Measurements from ENCODE around the gene ANKRD33B.
"Not testable (repeated sequence)": the region's sequence is repeated elsewhere in the genome, so short reads cannot be mapped to it uniquely, and the experiment has no call there.

ANKRD33B gene

GRCh38 chr5:10559871-10560270 lies 4.0 kb upstream of the ANKRD33B start:
- no peak for DNase-seq

- no peak for DNase-seq
Measured at GRCh38 chr5:10562201-10563109, 1.4 kb upstream of the ANKRD33B start.

GRCh38 chr5:10563110-10563944 lies 543 bp upstream of the ANKRD33B start:
- DNase-seq: peak; percentile 64

DNA sequence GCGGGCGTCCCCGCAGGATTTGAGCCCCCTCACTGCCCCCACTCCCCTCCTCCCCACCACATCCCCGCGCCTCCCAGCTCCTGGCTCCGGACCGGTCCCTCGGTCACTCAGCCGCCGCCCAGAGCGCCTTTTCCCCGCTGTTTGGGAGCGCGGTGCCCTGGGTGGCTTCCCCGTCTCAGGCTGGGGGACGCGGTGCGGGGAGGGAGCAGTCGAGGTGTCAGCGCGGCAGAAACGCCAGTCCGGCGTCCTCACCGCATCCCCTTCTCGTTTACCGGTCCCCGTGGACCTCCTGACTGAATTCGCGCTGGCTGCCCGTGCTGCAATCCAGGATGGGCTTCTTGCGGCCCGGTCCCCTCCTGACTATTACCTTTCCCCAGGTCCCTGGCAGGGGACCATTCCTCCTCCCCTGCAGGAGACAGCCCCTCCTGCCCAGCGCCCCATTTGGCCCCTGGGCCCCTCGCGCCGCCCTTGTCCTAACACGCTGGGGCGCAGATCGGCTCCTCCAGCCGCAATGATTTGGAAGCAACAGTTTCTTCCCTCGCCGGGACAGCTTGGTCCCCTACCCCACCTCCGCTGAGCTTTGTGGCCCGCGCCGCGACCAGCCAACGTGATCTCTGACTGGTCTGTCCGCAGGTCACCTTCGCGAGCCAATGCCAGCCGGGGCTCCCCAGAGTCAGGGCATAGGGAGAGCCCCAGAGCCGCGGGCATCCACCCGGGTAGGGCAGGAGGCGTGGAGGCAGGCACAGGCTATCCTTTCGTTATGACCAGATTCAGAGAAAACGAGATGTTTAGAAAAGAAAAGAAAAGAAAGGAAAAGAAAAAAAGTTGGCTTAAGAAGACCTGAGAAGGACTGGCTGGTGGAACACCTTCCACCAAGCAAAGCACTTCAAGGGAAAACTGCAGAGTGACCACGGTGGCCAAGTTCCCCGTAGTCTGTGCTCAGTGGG lies 1.2 kb downstream of the ANKRD33B start:
- DNase-seq: no peak

DNA sequence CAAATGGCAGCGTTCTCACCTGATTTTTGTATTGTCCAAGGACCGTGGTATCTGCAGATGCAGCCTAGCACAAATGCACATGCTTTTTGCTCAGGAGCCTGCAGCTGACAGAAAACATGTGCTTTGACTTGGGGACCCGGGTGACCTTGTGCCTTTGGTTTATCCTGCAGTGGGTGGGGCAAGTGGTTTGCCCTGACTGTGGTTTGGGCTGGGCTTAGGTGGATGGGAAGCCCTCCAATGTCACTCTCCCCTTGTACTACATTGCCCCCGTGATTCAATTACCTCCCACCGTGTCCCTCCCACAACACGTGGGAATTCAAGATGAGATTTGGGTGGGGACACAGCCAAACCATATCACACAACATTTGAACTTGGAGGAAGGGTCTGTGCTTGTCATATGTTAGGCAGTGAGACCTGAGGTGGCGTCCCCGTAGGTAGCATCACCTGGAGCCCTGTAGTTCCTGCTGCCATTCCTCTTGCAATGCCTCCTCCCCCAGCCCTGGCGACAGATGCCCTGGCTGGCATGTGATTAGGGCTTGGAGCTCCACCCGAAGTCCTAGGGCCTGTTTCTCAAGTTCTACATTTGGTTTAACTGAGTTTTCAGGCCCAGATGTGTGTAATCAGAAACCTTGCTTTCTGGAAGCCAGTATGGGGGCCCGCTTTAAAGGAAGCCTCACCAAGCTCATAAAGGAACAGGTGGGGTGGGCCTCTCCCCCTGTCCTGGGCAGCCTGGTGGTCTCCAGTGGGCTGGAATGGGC lies 2.1 kb downstream of the ANKRD33B start:
- no peak for DNase-seq

GRCh38 chr5:10566543-10567068 lies 2.7 kb downstream of the ANKRD33B start:
- DNase-seq: no peak

GRCh38 chr5:10567121-10567591 lies 3.3 kb downstream of the ANKRD33B start:
- DNase-seq: no peak

- DNase-seq: no peak
Measured at GRCh38 chr5:10567781-10568321, 4.0 kb downstream of the ANKRD33B start.

- DNase-seq: not testable (repeated sequence)
Measured at GRCh38 chr5:10570540-10570939, 6.7 kb downstream of the ANKRD33B start.

DNA sequence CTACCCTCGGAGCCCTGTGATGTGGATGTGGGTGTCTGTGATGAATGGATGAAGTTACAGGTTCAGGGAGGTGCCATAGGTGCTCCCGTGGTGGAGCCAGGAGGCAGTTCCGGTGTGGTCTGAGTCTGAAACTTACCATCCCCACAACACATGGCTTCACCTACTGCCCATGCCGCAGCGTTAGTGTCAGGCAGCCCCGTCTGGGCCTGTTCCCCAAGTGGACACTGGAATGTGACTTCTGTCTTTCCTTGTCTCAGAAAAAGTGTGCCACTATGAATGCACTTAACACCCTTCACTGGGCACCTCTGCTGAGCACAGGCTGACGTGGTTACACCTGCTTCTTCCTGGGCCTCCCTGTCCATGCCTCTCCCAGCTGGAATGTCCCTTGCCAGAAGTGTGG lies 8.6 kb downstream of the ANKRD33B start:
- DNase-seq: no peak

DNA sequence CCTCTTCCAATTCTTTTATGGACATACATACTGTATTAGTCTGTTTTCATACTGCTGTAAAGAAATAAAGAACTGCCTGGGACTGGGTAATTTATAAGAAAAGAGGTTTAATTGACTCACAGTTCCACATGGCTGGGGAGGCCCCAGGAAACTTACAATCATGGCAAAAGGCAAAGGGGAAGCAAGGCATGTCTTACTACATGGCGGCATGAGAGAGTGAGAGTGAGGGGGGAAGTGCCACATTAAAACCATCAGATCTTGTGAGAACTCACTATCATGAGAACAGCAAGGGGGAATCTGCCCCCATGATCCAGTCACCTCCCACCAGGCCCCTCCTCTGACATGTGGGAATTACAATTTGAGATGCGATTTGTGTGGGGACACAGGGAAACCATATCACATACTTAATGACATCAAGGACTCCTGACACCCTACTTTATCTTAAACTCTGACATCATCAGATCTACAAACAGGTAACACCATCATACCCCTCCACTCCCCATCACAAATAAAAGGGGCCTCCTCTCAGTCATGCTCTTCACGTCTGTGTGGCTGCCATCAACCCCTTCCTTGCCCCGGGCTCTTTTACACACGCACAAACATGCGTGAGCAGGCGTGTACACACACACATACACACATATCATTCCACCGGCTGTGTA lies 9.7 kb downstream of the ANKRD33B start:
- no peak for DNase-seq

- DNase-seq: not testable (repeated sequence)
Measured at GRCh38 chr5:10574879-10575278, 11.0 kb downstream of the ANKRD33B start.

GRCh38 chr5:10576121-10576789 lies 12.4 kb downstream of the ANKRD33B start:
- DNase-seq: no peak

DNA sequence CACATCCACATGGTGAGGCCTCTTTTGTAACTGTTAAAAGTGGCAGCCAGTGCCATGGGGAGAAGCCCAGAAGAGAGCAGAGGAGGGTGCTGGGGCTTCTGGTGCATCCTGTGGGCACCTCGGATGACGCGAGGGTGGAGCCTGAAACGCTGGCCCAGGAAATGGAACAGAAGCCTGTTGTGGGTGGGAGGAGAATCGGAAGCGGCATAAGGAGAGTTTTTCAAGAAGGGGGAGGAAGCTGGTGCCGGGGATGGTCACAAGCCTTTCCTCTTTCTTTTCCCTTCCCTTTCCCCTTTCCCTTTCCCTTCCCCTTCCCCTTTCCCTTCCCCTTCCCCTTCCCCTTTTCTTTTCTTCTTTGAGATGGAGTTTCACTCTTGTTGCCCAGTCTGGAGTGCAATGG lies 12.9 kb downstream of the ANKRD33B start:
- DNase-seq: no peak

DNA sequence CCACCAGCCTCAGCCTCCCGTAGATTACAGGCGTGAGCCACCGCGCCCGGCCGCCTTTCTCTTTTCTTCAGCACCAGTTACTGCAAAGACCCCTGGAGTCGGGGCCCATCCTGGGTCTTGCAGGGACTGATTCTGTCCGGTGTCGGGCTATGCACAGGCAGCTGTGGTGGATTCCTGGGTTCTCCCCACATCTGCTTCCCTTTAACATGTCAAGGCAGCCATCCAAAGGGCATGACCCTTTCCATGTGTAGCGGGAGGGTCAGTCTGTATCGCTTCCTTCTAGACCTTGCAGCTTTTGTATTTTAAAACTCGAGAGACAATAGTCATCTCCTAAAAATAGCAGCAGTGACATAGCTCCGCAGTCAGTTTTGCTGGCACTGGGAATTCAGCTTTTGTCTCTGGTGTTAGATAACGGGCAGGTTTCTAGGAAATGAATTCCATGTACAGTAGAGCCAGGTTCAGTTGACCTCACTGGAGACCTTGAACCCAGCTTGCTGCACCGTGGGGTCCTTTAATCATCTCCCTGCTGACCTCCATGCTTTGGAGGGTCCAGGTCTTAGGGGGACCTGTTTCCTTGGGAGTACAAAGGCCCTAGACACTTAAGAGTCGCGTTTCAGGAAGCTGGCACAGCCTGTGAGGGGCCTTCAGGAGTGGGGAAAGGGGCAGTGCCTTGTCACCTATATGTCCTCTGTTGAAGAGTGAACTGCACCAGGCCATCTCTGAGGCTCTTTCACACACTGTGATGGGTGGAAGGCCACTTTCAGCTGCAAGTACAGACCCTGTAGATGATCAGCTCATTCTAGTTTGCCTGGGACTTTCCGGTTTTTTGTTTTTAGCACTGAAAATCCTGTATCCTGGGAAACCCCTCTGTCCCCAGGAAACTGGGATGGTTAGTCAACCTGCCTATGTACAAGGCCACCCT lies 13.8 kb downstream of the ANKRD33B start:
- no peak for DNase-seq

GRCh38 chr5:10578293-10578665 lies 14.4 kb downstream of the ANKRD33B start:
- no peak for DNase-seq

DNA sequence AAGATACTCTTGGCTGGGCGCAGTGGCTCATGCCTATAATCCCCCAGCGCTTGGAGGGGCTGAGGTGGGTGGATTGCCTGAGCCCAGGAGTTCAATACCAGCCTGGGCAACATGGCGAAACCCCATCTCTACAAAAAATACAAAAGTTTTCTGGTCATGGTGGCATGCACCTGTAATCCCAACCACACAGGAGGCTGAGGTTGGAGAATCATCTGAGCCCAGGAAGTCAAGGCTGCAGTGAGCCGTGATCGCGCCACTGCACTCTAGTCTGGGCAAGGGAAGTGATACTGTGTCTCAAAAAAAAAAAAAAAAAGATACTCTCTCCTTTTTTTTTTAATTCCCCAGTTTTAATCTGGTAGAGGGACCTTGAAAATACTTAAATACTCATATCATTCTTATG lies 15.0 kb downstream of the ANKRD33B start:
- no peak for DNase-seq

DNA sequence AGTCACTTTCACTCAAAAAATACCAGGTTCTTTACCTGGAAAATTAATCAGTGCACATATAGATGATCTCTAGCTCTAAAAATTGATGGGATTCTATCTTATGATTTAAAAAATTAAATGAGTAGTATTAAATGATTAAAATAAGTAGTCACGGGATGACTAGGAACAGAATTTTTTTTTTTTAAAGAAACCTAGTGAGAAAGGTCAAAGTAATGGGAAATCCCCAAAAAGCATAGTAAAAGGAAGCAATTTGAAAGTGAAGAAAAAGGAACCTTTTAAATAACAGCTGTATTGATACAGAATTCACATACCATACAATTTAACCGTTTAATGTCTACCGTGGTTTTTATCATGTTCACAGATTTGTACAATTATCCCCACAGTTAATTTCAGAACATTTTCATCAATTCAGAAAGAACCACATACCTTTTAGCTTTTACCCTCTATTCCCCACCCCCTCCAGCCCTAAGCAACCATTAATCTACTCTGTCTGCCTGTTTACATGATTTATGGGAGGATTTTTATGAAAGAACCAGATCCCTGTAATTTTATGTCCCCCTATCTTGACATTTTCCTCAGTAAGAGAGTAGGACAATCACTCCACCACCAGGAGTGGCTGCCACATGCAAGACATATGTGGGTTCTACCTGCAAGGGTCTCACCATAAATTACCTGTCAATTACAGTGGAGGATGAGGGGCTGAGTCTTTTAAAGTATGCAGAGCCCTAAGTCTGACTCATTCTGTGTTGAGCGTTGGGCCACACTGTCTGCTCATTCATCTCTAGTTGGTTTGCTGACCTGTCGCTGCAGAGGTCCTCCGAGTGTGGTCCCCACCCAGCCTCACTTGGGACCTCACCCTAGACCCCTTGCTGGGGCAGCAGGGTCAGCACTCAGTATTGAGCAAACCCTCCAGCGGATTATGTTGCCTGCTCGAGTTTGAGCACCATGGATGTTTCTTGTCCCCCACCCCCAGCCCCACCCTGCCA lies 16.0 kb downstream of the ANKRD33B start:
- no peak for DNase-seq

All from NCI-H226 (cell line).